Measurements from ENCODE around the gene MAML2.

- TF ChIP-seq EP300 (IDR thresholded peaks at IDR 0.05) (no peak), CTCF (IDR thresholded peaks at IDR 0.05) (no peak), POLR2A (IDR thresholded peaks at IDR 0.05) (no peak), POLR2AphosphoS5 (IDR thresholded peaks at IDR 0.05) (no peak)
Observed at GRCh38 chr11:96125400-96125799, 217.6 kb downstream of the MAML2 start.
